CD4-positive, alpha-beta T cell (primary cell): ENCODE data around the gene CCDC27. TPM values are rescaled to one million over a fixed set of nuclear protein-coding genes. Genes with fewer than 3 reads are reported as not detected.
A peak's percentile ranks its signal among the peaks of the same experiment; 100 is the strongest.

Experiments used
- ATAC-seq: fragments of 200-7000 bp; cut with Tn5 transposase; one replicate; pipeline ENCODE4 v1.10.0; 2022; ENCODE audit warnings: mild to moderate bottlenecking; ENCODE audit not compliant: poor library complexity
- CTCF ChIA-PET: fragments of 350-600 bp; sonication (Branson Sonifier 250); formaldehyde crosslinking; loops from one replicate; lab custom pipeline; 2021; ENCODE audit warnings: antibody characterized with exemption, inconsistent platforms; lab: Charles Lee
- POLR2A ChIA-PET: fragments of 350-600 bp; sonication (Branson Sonifier 250); formaldehyde crosslinking; loops from one replicate; lab custom pipeline; 2021; ENCODE audit warnings: antibody characterized with exemption, inconsistent platforms; lab: Charles Lee
- DNase-seq, 14 experiments: peaks; one replicate each; pipeline ENCODE4 v3.0.0-alpha.2; 2013 to 2020; ENCODE audit warnings: mixed read lengths in 2 of 14
- H3K27ac ChIP-seq, 2 donors: one replicate each; pipeline versions ENCODE4 v1.5.1 to v1.7.0; 2013; ENCODE audit warnings: low read length in 2 of 2, low read depth in 1 of 2, mild to moderate bottlenecking in 1 of 2
- H3K27me3 ChIP-seq, 2 experiments: 1 replicate in 1 of 2; 2 replicates in 1 of 2; pipeline versions ENCODE4 v1.6.1 to v1.7.0; 2013; ENCODE audit warnings: low read length in 2 of 2, control low read depth in 1 of 2, mild to moderate bottlenecking in 1 of 2, moderate library complexity in 1 of 2; ENCODE audit not compliant: insufficient read depth in 2 of 2, control insufficient read depth in 1 of 2
- H3K36me3 ChIP-seq: one replicate; pipeline ENCODE4 v1.6.1; 2013; ENCODE audit warnings: low read length, control low read depth; ENCODE audit not compliant: insufficient read depth
- H3K4me1 ChIP-seq: one replicate; pipeline ENCODE4 v1.6.1; 2013; ENCODE audit warnings: low read length, control low read depth; ENCODE audit not compliant: insufficient read depth
- H3K4me3 ChIP-seq: one replicate; pipeline ENCODE4 v1.5.1; 2013; ENCODE audit warnings: mild to moderate bottlenecking, low read length, moderate library complexity
- H3K9me3 ChIP-seq, 2 experiments: 1 replicate in 1 of 2; 2 replicates in 1 of 2; pipeline versions ENCODE4 v1.6.1 to v1.7.0; 2013; ENCODE audit warnings: low read length in 2 of 2, mild to moderate bottlenecking in 2 of 2, control low read depth in 1 of 2, moderate library complexity in 1 of 2; ENCODE audit not compliant: control insufficient read depth in 1 of 2, insufficient read depth in 1 of 2
- H3K27ac Mint-ChIP-seq: one replicate; pipeline ENCODE4 v1.8.0; 2020; ENCODE audit warnings: mixed read lengths
- H3K27me3 Mint-ChIP-seq: one replicate; pipeline ENCODE4 v1.8.0; 2021; ENCODE audit warnings: mixed read lengths
- H3K36me3 Mint-ChIP-seq: one replicate; pipeline ENCODE4 v1.8.0; 2021; ENCODE audit warnings: low read depth, mixed read lengths
- H3K4me1 Mint-ChIP-seq: one replicate; pipeline ENCODE4 v1.8.0; 2021; ENCODE audit warnings: low read depth, mixed read lengths
- H3K4me3 Mint-ChIP-seq: one replicate; pipeline ENCODE4 v1.8.0; 2020; ENCODE audit warnings: mild to moderate bottlenecking, mixed read lengths
- H3K9me3 Mint-ChIP-seq: one replicate; pipeline ENCODE4 v1.8.0; 2020; ENCODE audit warnings: mixed read lengths
- CTCF ChIP-seq: fragments of 200-600 bp; IDR thresholded peaks from one replicate; pipeline ENCODE4 v1.8.0; 2022; ENCODE audit warnings: antibody characterized with exemption, mild to moderate bottlenecking
- intact Hi-C, 2 experiments: fragments of 100-400 bp; cut with DNase I in 1 of 2; cut with micrococcal nuclease in 1 of 2; formaldehyde crosslinking; loops; one replicate each; pipeline versions ENCODE4 v1.15.1 to v1.9.0; 2023 to 2025; cut with DNase I, micrococcal nuclease
- total RNA-seq, 174 experiments: library from RNA in 2 of 174; stranded (reverse) in 2 of 174; gene quantifications; one replicate each; pipeline ENCODE4 v1.2.3 and lab custom pipeline; 2021 to 2026

The CCDC27 gene
- total RNA-seq, 2 experiments from 2014 or later: not detected

- Mint-ChIP-seq H3K4me1 (peaks cover 38% of the 10 kb centered on the region), H3K27me3 (no peaks in the 10 kb centered on the region), H3K36me3 (peaks cover 47% of the 10 kb centered on the region), H3K4me3 (no peak overlapping the region), H3K9me3 (no peaks in the 10 kb centered on the region), H3K27ac (no peak overlapping the region)
- ChIA-PET POLR2A (no interaction called here), CTCF (no interaction called here)
- H3K9me3 ChIP-seq: no peaks in the 10 kb centered on the region
- peaks cover 38% of the 10 kb centered on the region for H3K36me3 ChIP-seq
- intact Hi-C loops: no loop called here
- no peak for DNase-seq
- H3K27me3 ChIP-seq: no peaks in the 10 kb centered on the region
- ATAC-seq: no peak
- no peak overlapping the region for H3K27ac ChIP-seq
- no peak overlapping the region for H3K4me3 ChIP-seq
- no peak for TF ChIP-seq CTCF
- peaks cover 63% of the 10 kb centered on the region for H3K4me1 ChIP-seq
Measured at GRCh38 chr1:3790500-3790923, 38.3 kb downstream of the CCDC27 start.

- Histone ChIP-seq H3K36me3 (peaks cover 35% of the 10 kb centered on the region), H3K4me1 (peaks cover 66% of the 10 kb centered on the region), H3K27me3 (no peaks in the 10 kb centered on the region), H3K27ac (no peak overlapping the region), H3K4me3 (no peak overlapping the region), H3K9me3 (no peaks in the 10 kb centered on the region)
- intact Hi-C loops: no loop called here
- no peak overlapping the region for H3K27ac Mint-ChIP-seq
- no peak for DNase-seq
- ATAC-seq: no peak
- H3K27me3 Mint-ChIP-seq: no peaks in the 10 kb centered on the region
- no peak overlapping the region for H3K4me3 Mint-ChIP-seq
- no peak for TF ChIP-seq CTCF
- H3K36me3 Mint-ChIP-seq: peaks cover 45% of the 10 kb centered on the region
- H3K9me3 Mint-ChIP-seq: no peaks in the 10 kb centered on the region
- ChIA-PET POLR2A (no interaction called here), CTCF (no interaction called here)
- H3K4me1 Mint-ChIP-seq: peaks cover 40% of the 10 kb centered on the region
Measured at GRCh38 chr1:3790952-3791351, 38.7 kb downstream of the CCDC27 start.

GRCh38 chr1:3795453-3796214 is 43.4 kb downstream of the CCDC27 start:
- ChIA-PET POLR2A (interaction anchor here (1.4 to 1.9 kb wide), 6 partner anchors 22 to 265 kb away, joined by 4 to 19 read pairs (median 6); partner anchors contain the start of genes C1orf174, CEP104 and DFFB), CTCF (interaction anchor here (0.8 to 2.6 kb wide), 2 partner anchors 20 to 62 kb away, joined by 3 to 16 read pairs; partner anchors contain the start of genes CEP104 and DFFB)
- peaks cover 39% of the 10 kb centered on the region for H3K4me1 ChIP-seq
- no peaks in the 10 kb centered on the region for H3K9me3 ChIP-seq
- DNase-seq: no peak
- peak overlapping the region; percentile 73 for H3K4me3 ChIP-seq
- Mint-ChIP-seq H3K4me3 (peak overlapping the region; percentile 90), H3K27ac (peak overlapping the region; percentile 72), H3K36me3 (peaks cover 25% of the 10 kb centered on the region), H3K4me1 (peaks cover 48% of the 10 kb centered on the region), H3K9me3 (no peaks in the 10 kb centered on the region), H3K27me3 (peaks cover 10% of the 10 kb centered on the region)
- H3K27me3 ChIP-seq: peaks cover 4% of the 10 kb centered on the region in 2 experiments
- no peak for TF ChIP-seq CTCF
- H3K36me3 ChIP-seq: peaks cover 8% of the 10 kb centered on the region
- intact Hi-C loops: loop anchor here (1.0 to 2.0 kb wide), 6 partner anchors 23 to 171 kb away; partner anchors contain the start of genes CEP104 (in 2 of the 2), DFFB (in 2 of the 2), C1orf174 (in 1 of the 2) and SMIM1 (in 1 of the 2)
- ATAC-seq: peak; percentile 1
- H3K27ac ChIP-seq: no peak overlapping the region
